Fibroblast of skin of right quadriceps (primary cell): ENCODE results near the gene KRTAP20-4.

Source experiments
- DNase-seq: peaks from one replicate; pipeline ENCODE4 v3.0.0-alpha.2; 2013

KRTAP20-4 gene

DNA sequence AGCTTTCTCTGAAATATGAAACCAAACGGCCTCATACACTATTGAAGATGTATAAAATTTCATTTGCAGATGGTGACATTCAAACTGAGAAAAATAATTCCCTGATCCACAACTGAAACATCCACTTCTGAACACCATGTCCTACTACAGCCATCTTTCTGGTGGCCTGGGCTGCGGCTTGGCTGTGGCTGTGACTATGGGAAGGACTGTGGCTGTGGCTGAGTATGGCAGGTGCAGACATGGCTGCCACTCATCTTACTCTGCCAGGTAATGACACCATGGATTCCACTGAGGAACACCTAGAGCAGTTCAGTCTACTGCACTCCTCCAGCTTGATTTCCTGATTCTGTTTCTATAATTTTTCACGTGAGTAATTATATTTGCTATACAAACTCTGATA lies at the start of gene KRTAP20-4:
KRTAP20-4 (plus strand) TSS at position 106 of the 400 bp plus-strand sequence.
- no peak for DNase-seq

DNA sequence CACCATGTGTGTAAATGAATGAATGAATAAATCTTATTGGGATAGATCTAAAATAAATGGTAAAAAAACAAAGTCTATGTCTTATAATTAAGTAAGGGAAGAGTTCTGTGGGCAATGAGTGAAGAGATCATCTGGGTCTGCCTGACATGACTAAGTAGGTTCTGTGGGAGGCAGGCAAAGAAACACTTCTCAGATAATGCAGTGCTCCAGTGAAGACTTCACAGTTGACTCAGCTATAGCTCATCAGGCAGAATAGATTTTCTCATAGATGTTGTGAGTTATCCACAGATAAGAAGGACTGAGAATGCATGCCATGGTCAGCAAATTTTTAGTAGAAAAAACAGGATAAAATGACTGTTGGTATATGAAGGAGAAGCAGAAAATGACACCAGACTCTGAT lies 42.7 kb upstream of the KRTAP20-4 start:
- DNase-seq: no peak

DNA sequence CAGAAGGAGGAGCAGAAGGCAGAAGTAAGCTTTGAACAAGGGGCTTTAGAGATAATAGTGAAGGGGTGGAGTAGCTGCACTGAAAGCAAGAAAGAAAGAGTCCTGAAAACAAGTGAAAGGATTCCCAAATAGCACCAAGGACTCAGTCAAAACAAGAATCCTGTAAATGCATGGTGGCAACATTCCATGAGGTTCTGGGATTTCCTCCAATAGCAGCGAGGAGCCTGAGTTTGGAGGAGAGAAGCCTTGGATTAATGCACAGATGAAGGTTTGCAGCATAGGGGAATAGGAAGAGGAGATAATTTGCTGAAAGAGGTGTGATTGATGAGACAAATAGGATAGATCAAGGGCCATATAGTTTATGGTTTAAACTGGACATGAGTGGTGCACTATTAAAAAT lies 41.1 kb upstream of the KRTAP20-4 start:
- DNase-seq: no peak

DNA sequence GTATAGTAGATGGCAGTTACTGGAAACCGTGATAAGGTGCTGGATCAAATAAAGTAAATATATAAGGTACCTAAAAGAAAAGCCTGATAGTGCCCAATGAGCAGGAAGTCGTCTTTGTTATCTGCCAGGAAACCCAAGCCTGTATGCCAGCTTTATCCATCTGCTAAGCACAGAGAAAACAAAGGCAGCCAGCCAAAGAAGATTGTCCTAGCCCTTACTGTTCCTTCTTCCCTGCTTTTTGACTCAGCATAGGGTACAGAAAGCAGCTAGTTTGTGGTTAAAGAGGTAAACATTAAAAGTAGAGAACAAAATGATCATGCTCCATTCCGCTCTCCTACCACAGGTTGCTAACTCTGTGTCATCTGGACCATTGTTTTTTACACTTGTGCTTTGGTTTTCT lies 40.3 kb upstream of the KRTAP20-4 start:
- no peak for DNase-seq

DNA sequence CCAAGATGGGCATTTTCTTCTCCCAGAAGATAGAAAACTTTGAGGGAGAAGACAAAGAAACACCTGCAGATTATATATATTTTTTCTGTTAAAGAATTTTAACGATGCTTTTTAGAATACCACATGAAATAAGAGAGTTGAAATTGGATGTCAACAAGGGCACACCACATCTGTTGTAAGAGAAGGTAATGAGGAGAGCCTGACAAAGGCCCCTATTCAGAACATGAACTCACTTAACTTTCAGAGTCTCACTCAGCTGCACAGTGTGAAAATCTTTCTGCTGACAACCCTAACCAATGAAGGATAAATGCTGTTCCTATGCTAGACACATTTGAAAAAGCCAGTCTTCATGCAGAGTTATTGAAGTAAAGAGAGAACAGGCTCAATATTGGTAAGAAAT lies 37.6 kb upstream of the KRTAP20-4 start:
- DNase-seq: no peak

DNA sequence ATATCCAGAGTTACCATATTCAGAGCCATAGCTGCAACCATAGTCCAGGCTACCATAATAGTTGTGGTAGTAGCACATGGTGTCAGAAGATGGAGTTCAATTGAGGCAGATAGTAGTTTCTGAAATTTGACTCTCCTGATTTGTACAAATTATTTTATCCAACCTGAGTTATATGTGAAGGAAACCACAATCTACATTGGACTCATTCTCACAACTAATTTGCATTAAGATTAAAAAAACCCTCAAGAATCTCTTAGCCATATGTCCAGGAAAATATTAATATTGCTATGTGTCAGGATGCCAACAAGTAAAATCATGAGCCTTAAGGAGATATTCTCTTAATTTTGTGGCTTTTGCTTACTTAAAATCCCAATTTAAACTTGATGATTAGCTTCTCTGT lies 30.1 kb upstream of the KRTAP20-4 start, which contains the start of gene KRTAP22-2:
KRTAP22-2 (minus strand) TSS at position 101 of the 400 bp plus-strand sequence.
- no peak for DNase-seq

DNA sequence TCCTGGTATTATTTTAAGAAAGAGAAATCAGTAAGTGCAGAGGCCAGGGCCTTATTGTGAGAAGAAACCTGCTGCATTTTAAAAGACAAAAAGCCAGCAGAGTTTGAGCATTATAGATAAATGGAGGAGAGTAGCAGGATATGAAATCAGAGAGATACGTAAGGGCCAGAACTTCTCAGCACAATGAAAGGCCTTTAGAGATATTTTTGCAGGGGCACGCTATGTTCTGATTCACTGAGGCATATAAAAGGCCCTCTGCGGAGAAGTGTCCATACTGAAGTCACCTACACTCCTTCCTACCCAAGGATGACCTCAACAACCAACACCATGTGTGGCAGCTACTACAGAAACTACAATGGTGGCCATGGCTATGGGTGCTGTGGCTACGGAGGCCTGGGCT lies 28.3 kb upstream of the KRTAP20-4 start, which contains the start of gene KRTAP6-3:
KRTAP6-3 (plus strand) TSS at position 301 of the 400 bp plus-strand sequence; CDS start at position 307, 6 bp downstream.
- DNase-seq: no peak

DNA sequence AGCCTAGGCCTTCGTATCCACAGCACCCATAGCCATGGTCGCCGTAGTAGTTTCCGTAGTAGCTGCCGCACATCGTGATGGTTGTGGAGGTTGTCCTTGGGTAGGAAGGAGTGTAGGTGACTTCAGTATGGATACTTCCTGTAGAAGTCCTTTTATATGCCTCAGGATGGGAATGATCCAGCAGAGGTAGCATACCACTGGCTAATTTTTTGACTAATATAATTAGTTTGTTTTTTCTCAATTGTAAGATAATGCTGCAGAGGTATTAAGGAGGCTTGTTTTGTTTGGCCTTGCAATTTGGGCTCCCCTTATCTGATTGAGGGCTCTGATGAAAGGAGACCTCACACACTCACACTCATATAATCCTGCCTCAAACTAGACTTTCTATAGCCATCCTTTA lies 21.6 kb upstream of the KRTAP20-4 start, which contains the start of gene KRTAP6-2:
KRTAP6-2 (minus strand) TSS at position 101 of the 400 bp plus-strand sequence; CDS start at position 73, 28 bp downstream.
- no peak for DNase-seq

DNA sequence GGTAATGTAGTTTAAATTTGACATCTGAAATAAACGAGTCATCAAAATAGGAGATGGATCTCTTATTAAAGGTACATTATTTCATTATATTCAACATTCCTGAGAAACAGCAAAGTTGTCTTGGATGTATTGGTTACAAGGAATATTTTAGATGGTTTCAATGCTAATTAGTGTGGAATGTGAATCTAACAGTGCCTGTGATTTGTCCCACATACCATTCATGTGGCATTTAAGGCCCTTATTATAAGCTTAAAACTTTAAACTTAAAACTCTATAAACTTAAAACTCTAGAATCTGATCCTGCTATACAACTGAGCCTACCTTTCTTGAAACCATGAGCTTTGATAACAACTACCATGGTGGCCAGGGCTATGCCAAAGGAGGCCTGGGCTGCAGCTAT lies 19.6 kb upstream of the KRTAP20-4 start, which contains the start of gene KRTAP22-1:
KRTAP22-1 (plus strand) TSS at position 301 of the 400 bp plus-strand sequence.
- DNase-seq: no peak

DNA sequence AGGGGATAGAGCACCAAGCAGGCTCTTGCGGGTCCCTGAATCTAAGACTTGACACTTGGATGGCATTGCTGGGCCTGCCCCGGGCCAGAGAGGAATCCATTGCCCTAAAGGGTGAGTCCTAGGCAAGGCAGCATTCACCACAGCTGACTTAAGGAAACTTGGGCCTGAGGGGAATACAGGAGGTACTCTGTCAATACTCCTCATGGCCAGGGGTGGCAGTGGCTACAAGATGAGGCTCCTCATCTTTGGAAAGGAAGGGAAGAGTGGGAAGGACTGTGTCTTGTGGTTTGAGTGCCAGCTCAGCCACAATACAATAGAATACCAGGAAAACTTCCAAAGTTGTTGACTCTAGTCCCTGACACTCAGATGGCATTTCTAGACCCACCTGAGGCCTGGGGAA lies 14.5 kb upstream of the KRTAP20-4 start:
- no peak for DNase-seq

DNA sequence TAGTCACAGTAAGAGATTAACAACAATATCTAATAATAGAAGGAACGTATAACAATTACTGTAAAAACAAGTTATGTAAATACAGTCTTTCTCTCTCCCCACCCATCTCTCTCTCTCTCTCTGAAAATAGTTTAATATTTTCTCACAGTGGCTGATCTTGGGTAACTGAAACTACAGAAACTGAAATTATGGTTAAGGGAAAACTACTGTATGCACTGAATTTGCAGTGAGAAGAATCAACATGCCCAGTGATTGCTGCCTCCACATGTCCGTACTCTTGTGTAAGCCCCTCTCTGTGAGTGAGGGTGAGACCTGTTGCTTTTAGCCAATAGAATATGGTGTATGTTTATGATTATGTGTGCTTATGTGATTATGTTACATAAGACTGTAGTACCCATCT lies 8.3 kb upstream of the KRTAP20-4 start:
- no peak for DNase-seq

DNA sequence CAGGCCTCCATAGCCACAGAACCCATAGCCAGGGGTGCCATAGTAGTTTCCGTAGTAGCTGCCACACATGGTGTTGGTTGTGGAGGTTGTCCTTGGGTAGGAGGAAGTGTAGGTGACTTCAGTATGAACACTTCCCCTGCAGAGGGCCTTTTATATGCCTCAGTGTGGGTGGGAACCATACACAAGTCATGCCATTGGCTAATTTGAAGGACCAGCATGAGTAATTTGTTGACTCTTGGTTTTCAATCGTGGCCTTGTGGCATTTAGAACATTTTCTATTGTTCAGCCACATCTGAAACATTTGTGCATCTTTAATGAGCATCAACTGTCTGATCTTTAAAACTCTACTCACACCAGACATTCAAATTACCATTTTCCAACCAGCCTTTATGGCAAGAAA lies 6.6 kb upstream of the KRTAP20-4 start, which contains the start of gene KRTAP6-1:
KRTAP6-1 (minus strand) TSS at position 95 of the 400 bp plus-strand sequence; CDS start at position 69, 26 bp downstream.
- DNase-seq: no peak

DNA sequence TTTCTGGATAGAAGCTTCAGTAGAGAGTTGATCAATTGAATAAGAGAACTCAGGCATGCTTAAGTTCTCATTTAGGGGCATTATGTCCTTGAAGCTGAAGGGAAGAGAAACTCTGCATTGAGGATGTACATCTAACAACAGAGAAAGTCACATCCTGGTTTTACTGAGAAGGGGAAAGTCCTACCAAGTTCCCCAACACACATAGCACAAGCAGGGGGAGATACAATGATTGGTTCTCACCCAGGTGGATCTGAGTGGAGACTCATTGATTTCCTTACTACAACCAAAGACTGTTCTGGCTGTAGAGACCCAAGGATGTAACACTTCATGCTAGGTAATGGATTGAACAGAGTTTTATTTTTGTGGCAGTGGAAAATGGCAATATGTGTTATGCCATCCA lies 5.2 kb upstream of the KRTAP20-4 start:
- DNase-seq: no peak

DNA sequence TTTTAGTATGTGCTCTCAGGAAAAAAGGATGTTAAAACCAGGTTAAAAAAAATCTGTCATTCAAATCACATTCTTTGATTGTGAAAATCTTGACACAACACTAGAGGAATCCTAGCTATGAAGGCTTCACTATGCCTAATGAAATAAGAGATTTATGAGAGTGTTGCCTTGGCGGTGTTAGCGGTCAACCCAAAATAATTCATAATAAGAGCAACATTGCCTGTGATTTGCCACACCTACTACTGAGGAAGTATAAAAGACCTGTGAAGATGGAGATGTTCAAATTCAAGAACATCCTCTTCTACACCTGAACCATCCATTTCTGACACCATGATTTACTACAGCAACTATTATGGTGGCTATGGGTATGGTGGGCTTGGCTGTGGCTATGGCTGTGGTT lies 4.3 kb upstream of the KRTAP20-4 start, which contains the start of gene KRTAP20-1:
KRTAP20-1 (plus strand) TSS at position 301 of the 400 bp plus-strand sequence; CDS start at position 331, 30 bp downstream.
- DNase-seq: no peak

DNA sequence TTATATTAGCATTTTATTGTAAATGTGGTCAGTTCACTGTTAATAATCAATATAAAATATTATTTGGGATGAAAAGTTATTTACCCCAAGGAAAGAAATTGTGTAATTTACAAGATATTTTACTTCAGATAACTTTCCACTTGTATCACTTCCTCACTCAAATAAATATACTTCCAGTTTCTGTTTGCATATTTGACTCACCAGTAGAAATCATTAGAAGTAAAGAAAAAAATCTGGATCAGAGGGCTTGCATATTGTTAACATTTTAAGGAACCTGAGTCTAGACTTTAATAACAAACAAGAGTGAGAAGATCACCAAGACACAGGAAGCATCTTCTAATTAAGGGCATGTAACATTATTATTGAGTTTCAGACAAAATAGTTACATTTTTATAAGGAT lies 347 bp upstream of the KRTAP20-4 start:
- no peak for DNase-seq

DNA sequence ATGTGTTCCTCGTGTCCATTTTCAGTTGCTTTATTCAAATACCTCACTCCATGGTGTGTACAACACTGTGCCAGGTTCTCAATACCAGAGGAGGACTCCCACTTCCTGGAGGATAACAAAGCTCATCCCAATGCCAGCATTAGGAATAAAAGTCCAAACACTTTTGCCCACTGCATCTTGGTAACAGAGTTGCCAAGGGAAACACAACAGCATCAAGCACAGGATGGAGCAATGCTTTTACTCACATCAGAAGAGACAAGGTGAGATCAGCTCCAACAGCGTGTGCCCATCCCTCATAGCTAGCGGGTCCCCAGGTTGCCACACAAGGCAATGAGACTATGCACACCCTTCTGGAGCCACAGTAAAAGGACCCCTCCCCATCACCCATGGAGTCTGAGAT lies 2.9 kb downstream of the KRTAP20-4 start:
- no peak for DNase-seq

DNA sequence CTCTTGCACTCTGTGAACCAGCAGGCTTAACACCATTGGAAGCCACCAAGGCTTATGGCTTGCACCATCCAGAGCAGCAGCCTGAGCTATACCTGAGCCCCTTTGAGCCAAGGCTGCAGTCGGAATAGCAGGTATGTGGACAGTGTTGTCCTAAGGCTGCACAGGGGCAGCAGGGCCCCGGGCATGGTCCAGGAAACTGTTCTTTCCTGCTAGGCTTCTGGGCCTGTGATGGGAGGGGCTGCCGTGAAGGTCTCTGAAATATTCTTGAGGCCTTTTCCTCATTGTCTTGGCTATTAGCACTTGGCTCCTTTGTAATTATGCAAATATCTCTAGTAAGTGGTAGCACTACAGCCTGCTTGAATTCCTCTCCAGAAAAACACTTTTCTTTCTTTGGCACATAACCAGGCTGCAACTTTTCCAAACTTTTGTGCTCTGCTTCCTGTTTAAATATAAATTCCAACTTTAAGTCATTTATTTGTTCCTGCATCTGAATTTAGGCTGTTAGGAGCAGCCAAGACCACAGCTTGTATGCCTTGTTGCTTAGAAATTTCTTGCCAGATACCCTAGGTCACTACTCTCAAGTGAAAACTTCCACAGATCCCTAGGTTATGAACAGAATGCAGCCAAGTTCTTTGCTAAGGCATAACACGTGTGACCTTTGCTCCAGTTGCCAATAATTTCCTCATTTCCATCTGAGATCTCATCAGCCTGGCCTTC lies 5.2 kb downstream of the KRTAP20-4 start:
- no peak for DNase-seq

DNA sequence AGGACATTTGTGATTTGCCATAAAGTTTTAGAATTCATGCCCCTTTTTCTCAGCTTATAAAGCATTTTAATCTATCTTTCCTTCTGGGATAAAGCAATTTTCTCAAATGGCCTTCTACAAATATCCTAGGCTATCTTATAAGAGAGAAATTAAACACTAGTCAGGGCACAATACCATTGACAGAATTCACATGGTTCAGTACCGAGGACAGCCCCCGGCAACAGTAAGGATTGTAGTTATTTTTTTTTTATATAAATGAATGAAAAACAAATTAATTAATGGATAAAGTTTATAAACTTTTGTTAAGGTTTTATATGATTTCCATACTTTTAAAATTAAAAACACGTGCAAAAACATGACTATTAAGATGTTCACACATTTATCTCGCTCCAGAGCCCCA lies 7.7 kb downstream of the KRTAP20-4 start:
- DNase-seq: no peak

DNA sequence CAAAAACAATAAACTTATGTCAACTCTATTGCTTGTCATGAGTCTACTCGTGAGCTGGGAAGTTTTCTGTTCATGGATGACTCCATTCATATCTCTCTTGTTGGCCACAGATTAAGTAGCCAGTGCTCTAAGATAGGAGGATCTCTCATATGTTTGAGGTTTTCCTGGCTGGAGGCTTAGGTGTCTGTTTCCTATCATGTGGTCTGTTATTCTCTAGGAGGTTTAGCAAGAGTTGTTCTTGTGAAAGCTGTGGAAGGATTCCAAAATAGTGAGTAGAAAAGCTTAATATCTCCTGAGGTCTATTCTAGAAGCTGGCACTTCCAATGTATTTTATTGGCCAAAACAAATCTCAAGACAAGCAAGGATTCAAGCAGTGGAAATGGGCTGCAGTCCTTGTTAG lies 8.8 kb downstream of the KRTAP20-4 start:
- no peak for DNase-seq

DNA sequence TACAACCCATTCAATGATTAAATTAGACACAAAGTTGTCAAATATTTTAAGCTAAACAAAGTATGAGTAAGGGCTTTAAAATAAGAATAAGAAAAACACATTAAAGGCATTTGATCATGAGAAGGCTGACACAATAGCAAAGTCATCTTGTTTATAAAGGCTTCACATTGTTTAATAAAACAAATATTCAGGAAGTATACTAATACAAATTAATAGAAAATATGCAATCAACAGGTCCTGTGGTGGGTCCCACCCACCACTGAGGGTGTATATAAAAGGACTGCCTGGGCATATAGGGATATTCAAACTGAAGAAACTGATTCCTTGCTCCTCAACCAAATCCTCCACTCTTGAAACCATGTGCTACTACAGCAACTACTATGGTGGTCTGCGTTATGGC lies 14.5 kb downstream of the KRTAP20-4 start, which contains the start of gene KRTAP20-2:
KRTAP20-2 (plus strand) TSS at position 301 of the 400 bp plus-strand sequence; CDS start at position 359, 58 bp downstream.
- no peak for DNase-seq

DNA sequence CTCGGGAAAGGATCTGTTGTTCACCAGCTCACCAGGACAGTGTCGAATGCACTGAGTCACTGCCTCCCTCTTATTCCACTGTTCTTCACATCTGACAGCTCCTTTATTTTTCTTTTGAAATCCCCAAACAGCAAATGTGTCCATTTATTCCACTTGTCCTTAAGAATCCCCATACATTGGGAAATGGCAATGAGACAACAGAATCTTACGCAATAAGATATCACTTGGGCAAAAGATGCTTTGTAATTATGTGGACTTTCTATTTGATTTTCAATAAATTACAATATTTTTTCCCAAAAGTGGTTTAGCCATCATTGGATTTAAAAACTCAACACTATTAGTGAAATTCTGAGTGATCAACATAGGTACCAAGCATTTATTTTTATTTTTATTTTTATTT lies 18.3 kb downstream of the KRTAP20-4 start:
- no peak for DNase-seq

DNA sequence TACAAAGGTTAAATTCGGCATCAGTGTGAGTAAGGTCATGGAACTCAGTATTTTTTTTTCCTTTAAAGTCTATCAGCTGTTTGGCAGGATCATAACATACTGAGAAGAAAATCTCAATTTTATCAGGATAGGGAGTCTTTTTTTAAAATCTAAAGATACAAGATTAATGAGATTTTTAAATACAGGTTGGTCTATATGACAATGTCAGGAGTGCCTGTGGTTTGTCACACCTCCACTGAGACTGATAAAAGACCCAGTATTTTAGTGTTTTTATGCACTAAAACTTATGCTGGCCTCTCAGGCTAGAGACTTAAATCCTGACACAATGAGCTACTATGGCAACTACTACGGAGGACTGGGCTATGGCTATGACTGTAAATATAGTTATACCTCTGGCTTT lies 22.1 kb downstream of the KRTAP20-4 start, which contains the start of gene KRTAP20-3:
KRTAP20-3 (plus strand) TSS at position 301 of the 400 bp plus-strand sequence.
- no peak for DNase-seq

DNA sequence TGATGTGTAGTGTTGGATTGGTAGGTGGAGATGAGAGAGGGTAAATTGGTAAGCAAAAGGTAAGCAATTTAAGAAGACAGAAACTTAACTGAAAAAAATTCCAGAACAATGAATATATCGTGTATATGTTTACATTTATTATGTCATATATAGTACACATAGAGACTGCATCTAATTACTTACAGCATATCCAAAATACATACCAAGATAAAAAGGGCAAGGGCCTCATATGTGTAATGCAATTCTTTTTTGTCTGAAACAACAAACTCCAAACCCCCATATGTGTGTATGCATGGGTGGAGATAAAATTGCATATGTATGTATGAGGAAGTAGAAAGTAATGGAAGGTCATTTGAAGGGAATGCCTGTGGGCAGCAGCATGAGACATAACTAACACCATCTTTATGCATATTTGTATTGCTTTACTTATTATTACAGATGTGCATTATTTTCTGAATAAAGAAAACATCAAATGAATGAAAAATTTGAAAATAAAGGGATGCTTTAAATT lies 26.5 kb downstream of the KRTAP20-4 start:
- DNase-seq: no peak

DNA sequence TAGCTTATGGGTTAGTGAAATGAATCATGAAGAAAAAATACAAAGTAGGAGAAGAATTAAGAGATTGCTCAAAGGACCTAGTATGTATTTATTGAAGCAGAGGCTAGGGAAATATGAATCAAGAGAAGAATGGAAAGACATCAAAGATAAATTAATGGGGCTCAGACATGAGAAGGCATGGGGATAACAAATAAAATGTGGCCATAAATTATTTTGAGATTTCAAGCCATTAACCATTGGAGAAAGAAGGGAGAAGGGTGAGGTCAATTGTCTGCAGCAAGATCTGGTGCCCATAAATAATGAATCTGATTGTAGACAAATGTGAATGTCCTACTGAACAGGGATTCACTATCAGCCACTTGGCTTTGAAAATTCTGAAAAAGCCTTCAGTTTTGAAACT lies 32.5 kb downstream of the KRTAP20-4 start:
- DNase-seq: no peak
